HepG2 (cell line): ENCODE data around the gene MUCL3. TPM values are rescaled to one million over a fixed set of nuclear protein-coding genes. Genes with fewer than 3 reads are reported as not detected.

Experiments used
- ATAC-seq: fragments of 200-7000 bp; cut with Tn5 transposase; 3 replicates; pipeline ENCODE4 v1.9.1; 2020; ENCODE audit warnings: mild to moderate bottlenecking, moderate library complexity
- BruUV-seq: library from RNA; stranded (reverse); fragments of 400-500 nt; replicated peaks from 2 replicates; lab custom pipeline; 2021; lab: Mats Ljungman, UMichigan
- CTCF ChIA-PET: fragments of 300-600 bp; formaldehyde crosslinking; extraction: SDS; loops from one replicate; lab custom pipeline; 2021; ENCODE audit warnings: low total read pairs, inconsistent platforms, low intra/inter-chr PET ratio; lab: Yijun Ruan, JAX
- POLR2A ChIA-PET: fragments of 350-600 bp; sonication (Branson Sonifier 250); formaldehyde crosslinking; loops from one replicate; lab custom pipeline; 2020; ENCODE audit warnings: antibody characterized with exemption, inconsistent platforms; lab: Yijun Ruan, JAX
- DNase-seq: peaks from one replicate; pipeline ENCODE4 v3.0.0-alpha.2; 2015; ENCODE audit warnings: low spot score
- FAIRE-seq: peaks from 3 replicates; lab custom pipeline; 2011; peaks lifted over from hg19 to GRCh38; lab: Jason Lieb, UNC
- H2AFZ ChIP-seq: one replicate; pipeline ENCODE4 v1.6.1; 2011; ENCODE audit warnings: low read length, inconsistent platforms
- H3K27ac ChIP-seq: fragments of 300-600 bp; 3 replicates; pipeline ENCODE4 v1.8.0; 2011; ENCODE audit warnings: mixed run types, mild to moderate bottlenecking, mixed read lengths, low read length, inconsistent platforms; ENCODE audit not compliant: insufficient read depth; ENCODE audit errors: extremely low read length
- H3K27me3 ChIP-seq, 2 experiments: fragments of 200-600 bp in 1 of 2; 2 replicates in 1 of 2; 3 replicates in 1 of 2; pipeline versions ENCODE4 v1.6.0 to v1.8.0; 2011; ENCODE audit warnings: low read length in 2 of 2, mild to moderate bottlenecking in 2 of 2, moderate library complexity in 2 of 2, inconsistent platforms in 1 of 2; ENCODE audit not compliant: insufficient read depth in 2 of 2, control insufficient read depth in 1 of 2
- H3K36me3 ChIP-seq, 2 experiments: fragments of 200-600 bp in 1 of 2; replicated peaks in 1 of 2; 2 replicates in 1 of 2; 3 replicates in 1 of 2; pipeline versions ENCODE4 v1.5.1 to v1.8.0; 2011; ENCODE audit warnings: low read length in 2 of 2, inconsistent platforms in 1 of 2; ENCODE audit not compliant: insufficient read depth in 2 of 2, control insufficient read depth in 1 of 2
- H3K4me1 ChIP-seq: 2 replicates; pipeline ENCODE4 v1.5.1; 2012; ENCODE audit warnings: low read length, inconsistent platforms; ENCODE audit not compliant: insufficient read depth
- H3K4me2 ChIP-seq: 2 replicates; pipeline ENCODE4 v1.6.0; 2011; ENCODE audit warnings: low read depth, low read length, inconsistent platforms
- H3K4me3 ChIP-seq, 3 experiments: fragments of 200-600 bp in 1 of 3; sonication (generic), shearing (Covaris generic) in 1 of 3; replicated peaks in 1 of 3; 2 replicates each; pipeline ENCODE4 v1.5.1; 2011 to 2016; ENCODE audit warnings: low read length in 3 of 3, inconsistent platforms in 2 of 3, low read depth in 2 of 3, mild to moderate bottlenecking in 2 of 3, control low read depth in 1 of 3, mixed read lengths in 1 of 3; ENCODE audit not compliant: insufficient read depth in 1 of 3
- H3K79me2 ChIP-seq: one replicate; pipeline ENCODE4 v1.6.1; 2011; ENCODE audit warnings: low read length, inconsistent platforms; ENCODE audit not compliant: insufficient read depth
- H3K9ac ChIP-seq: 2 replicates; pipeline ENCODE4 v1.6.0; 2011; ENCODE audit warnings: mild to moderate bottlenecking, low read depth, low read length, inconsistent platforms; ENCODE audit not compliant: insufficient read depth
- H3K9me3 ChIP-seq: 2 replicates; pipeline ENCODE4 v1.5.1; 2012; ENCODE audit warnings: mild to moderate bottlenecking, low read length
- H4K20me1 ChIP-seq: 2 replicates; pipeline ENCODE4 v1.6.0; 2011; ENCODE audit warnings: inconsistent platforms, mild to moderate bottlenecking, low read length, moderate library complexity; ENCODE audit not compliant: insufficient read depth
- CAMTA2 ChIP-seq: sonication (generic); formaldehyde crosslinking; IDR thresholded peaks from 2 replicates; pipeline ENCODE4 v1.4.0; 2020; ENCODE audit warnings: mild to moderate bottlenecking, missing genetic modification reagents, borderline replicate concordance
- CC2D1A ChIP-seq: sonication (generic); formaldehyde crosslinking; IDR thresholded peaks from 2 replicates; pipeline ENCODE4 v1.8.1; 2023; ENCODE audit warnings: mild to moderate bottlenecking, missing genetic modification reagents
- FOXA1 ChIP-seq, 2 experiments: fragments of 450-650 bp in 1 of 2; sonication (generic) in 1 of 2; formaldehyde crosslinking in 1 of 2; IDR thresholded peaks; 2 replicates each; pipeline versions ENCODE4 v1.4.0 to v1.6.1; 2016 to 2020; ENCODE audit warnings: missing genetic modification reagents in 1 of 2
- FUBP1 ChIP-seq: sonication (generic); formaldehyde crosslinking; IDR thresholded peaks from 2 replicates; pipeline ENCODE4 v1.5.1; 2020; ENCODE audit warnings: missing genetic modification reagents, mild to moderate bottlenecking, borderline replicate concordance
- IRF2 ChIP-seq: IDR thresholded peaks from 2 replicates; pipeline ENCODE4 v1.6.1; 2018; ENCODE audit warnings: missing genetic modification reagents, missing compliant biosample characterization
- NFE2L2 ChIP-seq: fragments of 150-350 bp; IDR thresholded peaks from 2 replicates; pipeline ENCODE4 v1.6.1; 2014; ENCODE audit warnings: low read length
- THAP11 ChIP-seq: IDR thresholded peaks from 2 replicates; pipeline ENCODE4 v1.6.1; 2016; ENCODE audit warnings: missing biosample characterization, missing genetic modification reagents
- XRCC5 ChIP-seq: fragments of 200-400 bp; formaldehyde crosslinking; optimal IDR thresholded peaks from 2 replicates; pipeline ENCODE3; 2017; ENCODE audit warnings: mild to moderate bottlenecking, low read length
- ZFP62 ChIP-seq: sonication (generic); formaldehyde crosslinking; IDR thresholded peaks from 2 replicates; pipeline ENCODE4 v1.4.0; 2020; ENCODE audit warnings: missing genetic modification reagents
- ZNF280B ChIP-seq: sonication (generic); formaldehyde crosslinking; IDR thresholded peaks from 2 replicates; pipeline ENCODE4 v1.5.0; 2020; ENCODE audit warnings: missing genetic modification reagents, mild to moderate bottlenecking, borderline replicate concordance
- ZNF292 ChIP-seq: sonication (generic); formaldehyde crosslinking; IDR thresholded peaks from 2 replicates; pipeline ENCODE4 v1.8.1; 2022; ENCODE audit warnings: mild to moderate bottlenecking, low read depth, missing genetic modification reagents, borderline replicate concordance
- ZNF597 ChIP-seq: sonication (generic); formaldehyde crosslinking; IDR thresholded peaks from 2 replicates; pipeline ENCODE4 v1.5.0; 2020; ENCODE audit warnings: missing genetic modification reagents
- ZNF790 ChIP-seq: sonication (generic); formaldehyde crosslinking; IDR thresholded peaks from 2 replicates; pipeline ENCODE4 v1.8.0; 2022; ENCODE audit warnings: missing genetic modification reagents, mild to moderate bottlenecking, borderline replicate concordance
- WGBS: methylation state at CpG from one replicate; pipeline ENCODE4 v1.1.6; 2017; ENCODE audit warnings: low lambda C conversion rate; 5-methylcytosine and 5-hydroxymethylcytosine counted together
- in situ Hi-C: cut with HindIII; loops from 2 replicates; pipeline ENCODE4 v1.10.0; 2017; ENCODE audit warnings: low pct_unique_long_range_greater_than_20kb; ENCODE audit not compliant: extremely low pct_ligation_motif_present
- intact Hi-C: fragments of 100-400 bp; cut with micrococcal nuclease; formaldehyde crosslinking; loops from one replicate; pipeline ENCODE4 v1.10.0; 2022; ENCODE audit not compliant: unreplicated experiment
- polyA plus RNA-seq, 8 experiments: library from polyadenylated mRNA; depleted of rRNA in 3 of 8; stranded (reverse) in 7 of 8; unstranded in 1 of 8; fragments of >200 nt; fragmentation: Illumina TruSeq in 4 of 8; extraction: Trizol in 4 of 8; gene quantifications; 2 replicates each; pipeline versions ENCODE4 v1.2.1 to v1.2.3, GENCODE V29; 2011 to 2016; ENCODE audit warnings: low read depth in 4 of 8, missing spikeins in 1 of 8, mixed read lengths in 1 of 8; ENCODE audit not compliant: insufficient read depth in 1 of 8
- total RNA-seq, 5 experiments: library from RNA; depleted of rRNA; stranded (reverse); fragments of >200 nt; fragmentation: Illumina TruSeq; extraction: Trizol; gene quantifications; 2 replicates each; pipeline ENCODE4 v1.2.3, GENCODE V29; 2016; ENCODE audit warnings: low read depth in 1 of 5

MUCL3 gene
- total and polyA plus RNA-seq, 2 of the 13 experiments (the other 11 are each of a cell fraction or from before 2014, with no cell fraction given): not detected

- H3K27ac ChIP-seq: no peak overlapping the region
- CTCF ChIA-PET: no interaction called here
- no peaks in the 10 kb centered on the region for H4K20me1 ChIP-seq
- no peaks in the 10 kb centered on the region for H3K79me2 ChIP-seq
- intact Hi-C loops: no loop called here
- POLR2A ChIA-PET: no interaction called here
- no peak for TF ChIP-seq FOXA1 (IDR thresholded peaks at IDR 0.05)
- TF ChIP-seq FOXA1 (CRISPR knock-in tag; IDR thresholded peaks at IDR 0.05): no peak
- no peak for TF ChIP-seq ZNF597 (CRISPR knock-in tag)
- TF ChIP-seq, all 625 proteins: peak for 0
- Histone ChIP-seq H3K9me3 (no peaks in the 10 kb centered on the region), H3K27me3 (peaks cover 4 to 44% of the 10 kb centered on the region in 2 experiments; a peak in 4 of 5 replicates), H3K4me2 (no peak overlapping the region), H3K4me1 (peaks cover 10% of the 10 kb centered on the region), H2AFZ (no peak overlapping the region), H3K9ac (no peak overlapping the region), H3K36me3 (no peaks in the 10 kb centered on the region), H3K4me3 (no peak overlapping the region)
- WGBS: 18% methylated on average over 6 of the region's 6 CpGs
- FAIRE-seq (no peak), ATAC-seq (no peak), DNase-seq (no peak)
- no TSS peak for BruUV-seq
- in situ Hi-C loops: no loop called here
Measured at GRCh38 chr6:30937265-30937664, 3.5 kb upstream of the MUCL3 start.

GRCh38 chr6:30938730-30939129 is 2.0 kb upstream of the MUCL3 start:
- ATAC-seq (no peak), DNase-seq (no peak), FAIRE-seq (no peak)
- BruUV-seq: no TSS peak
- H3K4me2 ChIP-seq: no peak overlapping the region
- H4K20me1 ChIP-seq: no peaks in the 10 kb centered on the region
- H3K4me1 ChIP-seq: peaks cover 18% of the 10 kb centered on the region
- ChIA-PET POLR2A (no interaction called here), CTCF (no interaction called here)
- H2AFZ ChIP-seq: no peak overlapping the region
- H3K27me3 ChIP-seq: peaks cover 3 to 38% of the 10 kb centered on the region in 2 experiments; a peak in 4 of 5 replicates
- no peak overlapping the region for H3K9ac ChIP-seq
- 11% methylated on average over 4 of the region's 4 CpGs for WGBS
- intact Hi-C loops (no loop called here), in situ Hi-C loops (no loop called here)
- H3K9me3 ChIP-seq: no peaks in the 10 kb centered on the region
- H3K36me3 ChIP-seq: no peaks in the 10 kb centered on the region
- no peak overlapping the region for H3K4me3 ChIP-seq
- H3K79me2 ChIP-seq: no peaks in the 10 kb centered on the region
- H3K27ac ChIP-seq: no peak overlapping the region
- TF ChIP-seq NFE2L2 (no peak), ZNF790 (CRISPR knock-in tag) (no peak), ZNF292 (no peak), ZFP62 (CRISPR knock-in tag) (no peak), FUBP1 (CRISPR knock-in tag) (no peak), CC2D1A (CRISPR knock-in tag) (no peak), CAMTA2 (CRISPR knock-in tag) (no peak), IRF2 (CRISPR knock-in tag) (no peak), THAP11 (no peak), ZNF280B (CRISPR knock-in tag) (no peak), XRCC5 (no peak)
